NCI-H2196 (cell line): ENCODE results near the gene MAP2K3.

ENCODE experiments used
- DNase-seq: peaks from one replicate; lab custom pipeline; 2025; ENCODE audit not compliant: unreplicated experiment; lab: John Stamatoyannopoulos, UW

MAP2K3 gene

GRCh38 chr17:21252796-21253645 is 31.5 kb upstream of the MAP2K3 start, which contains the start of gene NATD1:
NATD1 (minus strand) TSS chr17:21253410; CDS start chr17:21253264, 146 bp downstream.
- DNase-seq = peak; percentile 47

DNA sequence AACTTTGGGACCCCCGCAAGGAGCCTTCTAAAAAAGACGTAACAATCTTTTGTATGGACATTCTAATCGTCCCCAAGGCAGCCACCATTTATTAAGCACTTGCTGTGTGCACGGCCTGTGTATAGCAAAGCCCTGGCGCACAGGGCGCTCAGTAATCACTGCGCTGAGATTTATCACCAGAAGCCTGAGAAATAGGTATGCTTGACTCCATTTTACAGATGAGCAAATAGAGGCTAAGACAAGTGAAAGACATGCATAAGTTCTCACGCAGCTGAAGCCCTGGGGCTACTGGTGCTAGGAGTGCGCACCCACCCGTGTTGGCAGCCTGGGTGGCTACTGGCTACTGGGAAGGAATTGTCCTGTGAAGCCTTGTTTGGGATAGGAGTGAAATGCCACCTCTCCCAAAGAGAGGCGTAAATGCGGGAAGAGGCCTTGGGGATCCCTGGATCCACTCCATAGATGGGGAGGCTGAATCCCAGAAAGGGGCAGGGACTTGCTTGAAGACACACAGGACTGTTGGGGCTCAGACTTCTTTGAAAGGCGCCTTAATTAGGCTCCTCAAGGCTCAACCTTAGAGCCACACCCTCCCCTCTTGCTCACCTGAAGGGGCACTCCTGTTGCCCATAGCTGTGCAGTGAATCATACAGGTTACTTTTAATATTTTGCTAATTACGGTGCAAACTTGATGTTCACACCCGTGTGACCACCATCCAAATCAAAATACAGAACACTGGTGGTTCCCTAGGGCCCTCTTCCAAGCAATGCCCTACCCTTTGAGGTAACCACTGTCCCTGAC is 30.7 kb upstream of the MAP2K3 start:
- no peak for DNase-seq

GRCh38 chr17:21258593-21258992 is 25.9 kb upstream of the MAP2K3 start:
- DNase-seq = no peak

DNA sequence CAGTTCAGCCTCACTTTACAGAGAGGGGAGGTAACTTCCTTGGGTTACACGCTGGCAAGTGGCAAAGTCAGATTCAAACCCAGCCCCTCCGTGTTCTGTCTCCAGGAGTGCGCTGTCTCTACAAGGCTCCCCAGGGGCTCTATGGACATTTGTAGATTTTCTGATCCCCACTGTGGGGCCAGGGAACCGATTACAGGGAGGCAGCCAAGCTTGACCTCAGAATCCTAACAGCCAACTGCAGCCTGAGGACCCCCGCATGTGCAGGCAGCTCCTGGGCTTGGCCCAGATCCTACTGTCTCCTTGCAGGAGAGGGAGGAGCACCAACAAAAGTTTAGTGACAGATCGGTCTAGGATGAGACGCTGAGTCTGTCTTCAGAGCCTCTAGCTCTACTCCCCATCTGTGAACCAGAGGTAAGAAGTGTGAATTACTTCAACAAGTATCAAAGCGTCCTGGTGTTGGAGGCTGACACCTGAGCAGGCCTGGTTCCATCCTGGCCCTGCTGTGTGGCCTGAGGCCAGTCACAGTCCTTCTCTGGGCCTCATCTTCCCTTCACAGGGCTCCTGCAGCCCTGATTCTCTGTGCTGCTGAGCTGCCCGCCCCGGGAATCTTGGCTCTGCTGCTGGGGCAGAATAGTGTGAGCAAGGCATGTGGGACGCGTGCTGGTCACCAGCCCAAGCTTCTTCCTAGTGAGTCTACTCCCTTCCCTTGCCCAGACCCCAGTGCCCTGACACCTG is 22.1 kb upstream of the MAP2K3 start:
- no peak for DNase-seq

- no peak for DNase-seq
Measured at GRCh38 chr17:21263376-21263775, 21.1 kb upstream of the MAP2K3 start.

DNA sequence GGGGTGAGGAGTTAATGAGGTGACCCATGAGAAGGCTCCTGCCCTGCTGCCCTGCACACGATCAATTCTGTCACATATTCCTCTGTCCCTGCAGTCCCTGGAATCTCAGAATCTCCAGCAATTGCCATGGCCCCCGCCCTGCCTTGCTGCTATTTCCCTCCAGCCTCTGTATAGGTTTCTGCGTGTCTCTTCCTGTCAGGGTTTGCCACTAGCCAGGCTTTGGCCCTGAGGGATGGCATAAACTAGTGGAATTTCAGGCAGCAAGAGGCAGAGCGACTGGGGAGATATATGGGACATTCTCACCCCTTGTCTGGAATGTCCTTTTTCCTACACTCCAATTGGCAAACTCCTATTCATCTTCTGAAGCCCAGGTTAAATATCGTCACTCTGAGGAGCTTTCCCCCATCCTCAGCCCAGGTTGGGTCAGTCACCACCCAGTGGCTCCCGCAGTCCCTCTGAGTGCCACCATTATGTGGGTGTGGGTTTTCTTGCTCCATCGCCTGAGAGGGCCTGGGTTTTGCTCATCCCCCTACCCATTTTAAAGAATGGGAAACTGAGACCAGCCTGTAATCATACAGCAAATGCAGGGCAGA is 15.8 kb upstream of the MAP2K3 start:
- no peak for DNase-seq

DNA sequence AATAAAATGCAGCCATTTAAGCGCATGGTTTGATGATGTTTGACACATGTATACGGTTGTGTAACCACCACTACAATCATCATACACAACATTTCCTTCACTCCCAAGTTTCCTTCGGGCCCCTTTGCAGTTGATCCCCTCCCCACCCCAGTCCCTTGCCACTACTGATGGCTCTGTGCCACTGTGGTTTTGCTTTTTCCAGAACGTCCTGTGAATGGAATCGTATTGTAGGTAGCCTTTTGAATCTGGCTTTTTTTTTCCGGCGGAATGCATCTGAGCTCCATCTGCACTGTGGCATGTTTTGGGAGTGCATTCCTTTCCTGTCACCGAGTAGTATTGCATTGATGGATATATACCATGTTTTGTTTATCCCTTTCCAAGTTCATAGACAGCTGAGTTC is 15.1 kb upstream of the MAP2K3 start:
- DNase-seq = no peak

- DNase-seq = no peak
Measured at GRCh38 chr17:21271454-21272183, 12.9 kb upstream of the MAP2K3 start.

DNA sequence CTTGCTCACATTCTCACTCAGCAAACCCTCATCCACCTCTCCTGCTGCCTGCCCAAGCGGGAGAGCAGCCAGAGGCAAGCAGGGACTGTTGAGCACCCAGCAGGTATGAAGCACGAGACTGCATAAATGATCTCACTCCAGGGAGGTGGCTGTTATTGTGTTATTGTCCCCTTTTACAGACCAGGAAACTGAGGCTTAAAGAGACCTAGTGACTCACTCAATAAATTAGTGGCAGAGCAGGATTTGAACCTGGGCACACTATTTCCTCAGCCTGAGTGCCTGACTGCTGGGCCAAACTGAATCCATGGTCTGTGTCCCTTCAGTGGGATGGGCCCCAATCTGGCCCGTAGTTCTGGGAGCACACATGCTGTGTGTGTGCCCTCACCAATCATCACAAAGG is 12.3 kb upstream of the MAP2K3 start:
- DNase-seq = no peak

GRCh38 chr17:21272881-21273792 is 11.4 kb upstream of the MAP2K3 start:
- peak; percentile 9 for DNase-seq

DNA sequence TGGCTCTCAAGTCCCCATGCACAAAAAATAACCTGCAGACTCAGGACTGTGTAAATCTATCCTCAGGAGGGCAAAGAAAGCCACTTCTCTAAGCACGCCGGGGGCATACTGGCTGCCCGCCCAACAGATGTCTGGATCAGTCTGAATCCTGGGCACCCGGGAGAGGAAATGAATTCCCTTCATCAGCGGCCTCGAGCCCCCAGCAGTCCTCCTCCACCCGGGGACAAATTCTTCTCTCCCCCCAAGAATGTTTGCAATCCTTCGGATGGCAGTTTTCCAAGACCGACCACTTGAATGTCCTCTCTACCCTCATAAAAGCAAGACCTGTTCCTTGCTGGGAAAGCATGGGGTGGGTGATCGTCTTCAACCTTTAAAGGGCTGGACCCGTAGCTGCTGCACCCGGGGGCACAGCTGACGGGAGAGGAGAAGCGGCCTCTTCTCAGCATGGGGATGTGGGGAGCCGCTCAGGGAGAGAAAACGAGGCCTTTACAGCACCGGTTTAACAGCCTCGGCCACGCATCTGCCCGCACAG is 9.4 kb upstream of the MAP2K3 start:
- no peak for DNase-seq

DNA sequence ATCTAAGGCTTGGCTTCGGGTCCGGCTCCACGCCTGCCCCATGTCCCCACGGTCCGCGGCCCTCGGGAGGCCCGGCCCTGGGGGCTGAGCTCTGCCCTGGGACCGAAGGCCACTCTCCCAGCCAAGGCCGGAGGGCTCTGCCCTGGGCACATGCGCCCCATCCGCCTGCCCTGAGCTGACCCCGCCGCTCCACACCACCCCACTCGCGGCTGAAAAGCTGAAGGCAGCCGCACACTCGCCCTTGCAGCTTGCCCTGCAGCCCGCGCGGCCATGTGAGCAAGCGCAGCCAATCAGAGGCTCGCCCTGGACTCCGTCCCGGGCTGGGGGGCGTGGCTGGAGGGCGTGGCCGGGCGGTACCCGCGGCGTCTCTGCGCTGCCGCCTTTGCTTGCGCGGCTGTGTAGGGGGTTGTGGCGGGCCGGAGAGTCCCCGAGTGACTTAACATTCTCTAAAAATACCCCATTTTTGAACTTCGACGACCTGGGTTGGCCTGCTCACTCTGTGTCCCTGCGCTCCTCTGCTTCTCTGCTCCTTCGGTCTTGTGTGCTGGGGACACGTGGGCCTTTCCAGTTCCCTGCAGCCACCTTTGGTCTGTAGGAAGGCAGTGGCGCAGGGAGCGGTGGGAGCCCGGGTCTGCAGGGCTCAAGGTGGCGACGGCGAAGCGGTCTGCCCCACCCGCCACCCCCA is 8.8 kb upstream of the MAP2K3 start:
- peak; percentile 61 for DNase-seq

DNA sequence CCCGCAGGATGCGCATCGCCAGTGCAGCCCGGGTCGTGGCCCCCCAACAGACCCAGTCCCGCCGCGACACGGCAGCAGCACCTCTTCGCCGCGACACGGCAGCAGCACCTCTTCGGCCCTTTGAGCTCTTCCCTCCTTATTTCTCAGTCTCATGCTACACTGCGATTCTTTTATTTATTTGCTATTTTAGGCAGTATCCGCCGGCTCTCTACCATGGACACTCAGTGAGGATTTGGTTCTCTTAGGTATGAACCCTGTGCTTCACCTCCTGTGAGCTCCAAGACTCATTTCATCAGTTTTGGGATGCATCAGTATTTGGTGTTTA is 8.3 kb upstream of the MAP2K3 start:
- no peak for DNase-seq

GRCh38 chr17:21277332-21277731 is 7.2 kb upstream of the MAP2K3 start:
- no peak for DNase-seq

DNA sequence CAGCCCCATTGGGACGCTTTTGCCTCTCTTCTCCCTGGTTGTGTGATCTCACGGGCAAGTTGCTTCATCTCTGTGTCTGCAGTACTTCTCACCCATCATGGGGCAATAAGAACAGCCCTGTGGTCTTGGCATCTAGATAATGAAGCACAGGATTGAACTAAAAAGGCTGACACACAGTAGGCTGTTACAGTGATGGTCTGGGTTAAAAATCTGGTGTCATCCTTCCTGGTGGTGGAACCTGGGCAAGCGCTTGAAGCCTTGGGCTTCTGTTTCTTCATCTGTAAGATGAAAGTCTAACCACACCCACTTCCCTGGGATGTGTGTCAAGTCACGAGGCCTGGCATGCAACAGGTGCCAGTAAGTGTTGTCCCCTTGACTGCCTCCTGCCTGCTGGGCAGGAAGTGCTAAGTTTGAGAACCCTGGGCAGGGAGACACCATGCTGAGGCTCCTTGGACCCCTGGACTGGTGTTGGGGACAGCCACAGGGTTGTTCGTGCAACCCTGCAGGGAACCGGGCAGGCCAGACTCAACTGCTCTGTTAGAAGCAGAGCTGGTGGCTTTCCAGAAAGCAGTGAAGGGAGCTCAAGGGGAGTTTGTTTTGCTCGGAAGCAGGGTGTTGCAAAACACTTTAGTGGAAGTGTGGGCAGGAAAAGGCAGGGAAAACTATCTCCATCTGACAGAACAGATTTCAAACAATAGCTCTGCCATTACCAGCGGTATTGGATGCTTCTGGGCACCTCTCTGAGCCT is 5.9 kb upstream of the MAP2K3 start:
- no peak for DNase-seq

DNA sequence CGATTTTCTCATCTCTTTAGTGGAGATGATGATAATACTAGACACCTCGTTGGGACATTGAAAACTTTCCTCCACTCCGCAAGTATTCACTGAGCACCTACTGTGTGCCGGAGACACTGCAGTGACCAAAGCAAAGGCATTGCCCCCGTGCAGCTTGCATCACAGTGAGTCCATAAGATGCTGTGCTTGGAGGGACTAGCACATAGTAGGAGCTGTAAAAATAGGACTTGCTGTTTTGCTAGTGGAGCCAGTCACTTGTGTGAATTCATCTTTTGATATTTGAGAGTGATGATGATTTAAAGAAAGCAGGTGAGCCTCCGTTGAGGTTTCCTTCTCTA is 5.3 kb upstream of the MAP2K3 start:
- DNase-seq = no peak

- DNase-seq = no peak
Measured at GRCh38 chr17:21279582-21279981, 4.9 kb upstream of the MAP2K3 start.

DNA sequence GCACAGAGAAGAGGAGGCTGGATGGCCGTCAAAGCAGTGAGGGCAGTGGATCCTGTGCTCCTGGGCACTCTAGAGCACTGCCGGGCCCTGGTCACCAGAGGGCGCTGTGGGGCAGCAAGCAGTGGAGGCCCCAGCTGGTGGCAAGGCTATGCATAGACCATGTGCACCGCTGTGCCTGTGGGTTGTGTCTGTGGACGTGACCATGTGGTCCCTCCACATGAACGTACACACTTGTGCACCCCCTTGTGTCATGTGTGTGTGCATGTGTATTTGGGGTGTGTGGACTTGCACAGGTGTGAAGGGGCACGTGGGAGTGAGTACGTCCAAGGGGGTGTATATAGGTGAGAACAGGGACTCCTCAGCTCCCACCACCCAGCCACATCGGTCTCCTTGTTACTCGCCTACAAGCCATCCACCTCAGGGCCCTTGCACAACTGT is 4.4 kb upstream of the MAP2K3 start:
- peak; percentile 65 for DNase-seq
